Adrenal gland (tissue), 12 donors: ENCODE results near the gene REG4. TPM values are rescaled to one million over a fixed set of nuclear protein-coding genes. Genes with fewer than 3 reads are reported as not detected.
A peak's percentile ranks its signal among the peaks of the same experiment; 100 is the strongest.

Experiments
- DNase-seq, 7 donors: peaks; one replicate each; pipeline ENCODE4 v3.0.0-alpha.2; 2019 to 2020
- H3K27ac ChIP-seq, 5 donors: fragments of 200-600 bp; sonication (generic) in 4 of 5; 1 replicate in 3 of 5; 2 replicates in 2 of 5; pipeline versions ENCODE4 v1.5.1 to v1.8.0; 2016 to 2020; ENCODE audit warnings: mild to moderate bottlenecking in 1 of 5
- H3K27me3 ChIP-seq: fragments of 200-600 bp; 2 replicates; pipeline ENCODE4 v1.8.0; 2021
- H3K36me3 ChIP-seq, 2 donors: fragments of 200-600 bp; replicated peaks in 1 of 2; 1 replicate in 1 of 2; 2 replicates in 1 of 2; pipeline versions ENCODE4 v1.5.1 to v1.8.0; 2018 to 2022
- H3K4me1 ChIP-seq, 2 donors: fragments of 200-600 bp; replicated peaks in 1 of 2; 1 replicate in 1 of 2; 2 replicates in 1 of 2; pipeline versions ENCODE4 v1.5.1 to v1.8.0; 2018 to 2021
- H3K4me3 ChIP-seq, 4 donors: fragments of 200-600 bp; sonication (generic) in 3 of 4; one replicate each; pipeline ENCODE4 v1.5.1; 2016 to 2018
- H3K9me3 ChIP-seq, 3 donors: fragments of 200-600 bp; sonication (generic) in 1 of 3; replicated peaks in 1 of 3; 1 replicate in 2 of 3; 2 replicates in 1 of 3; pipeline versions ENCODE4 v1.5.1 to v1.8.0; 2016 to 2021
- CTCF ChIP-seq, 6 experiments: fragments of 450-650 bp in 4 of 6; fragments of 200-600 bp in 2 of 6; sonication (generic) in 1 of 6; IDR thresholded peaks; 1 replicate in 5 of 6; 2 replicates in 1 of 6; pipeline versions ENCODE4 v1.5.1 to v1.8.0; 2016 to 2021; ENCODE audit warnings: antibody characterized with exemption in 6 of 6, mild to moderate bottlenecking in 2 of 6, moderate library complexity in 1 of 6
- POLR2A ChIP-seq, 2 donors: fragments of 450-650 bp; IDR thresholded peaks; one replicate each; pipeline ENCODE4 v1.6.1; 2017; ENCODE audit warnings: antibody characterized with exemption in 2 of 2, mild to moderate bottlenecking in 2 of 2, moderate library complexity in 1 of 2
- WGBS, 4 donors: extraction: QIAGEN DNeasy Blood & Tissue Kit in 2 of 4; methylation state at CpG; one replicate each; pipeline versions ENCODE4 v1.1.5 to v1.1.7; 2013 to 2017; 5-methylcytosine and 5-hydroxymethylcytosine counted together
- intact Hi-C, 2 donors: fragments of 100-400 bp; cut with DNase I; formaldehyde crosslinking; loops; one replicate each; pipeline versions ENCODE4 v1.14.1 to v1.15.0; 2022 to 2023
- polyA plus RNA-seq, 3 donors: library from polyadenylated mRNA; stranded (reverse); fragments of 200-250 nt in 2 of 3; fragments of 350-450 nt in 1 of 3; fragmentation: Illumina TruSeq in 1 of 3; extraction: RNeasy Lipid Tissue Mini Kit (QIAGEN cat#74804) in 1 of 3; gene quantifications; one replicate each; pipeline ENCODE4 v1.2.3, GENCODE V29; 2013 to 2014
- total RNA-seq, 9 donors: library from RNA; depleted of rRNA in 4 of 9; stranded (reverse); fragments of >200 nt in 4 of 9; fragments of 120-200 nt in 1 of 9; fragmentation: NEBNext Ultra II Directional in 1 of 9; extraction: Animal tissue kit (Norgen Biotek cat#: 25700) in 1 of 9; gene quantifications; one replicate each; pipeline versions ENCODE4 v1.1.0 to v1.2.4, GENCODE V29; 2013 to 2023
- donor health status: healthy with polysubstance abuse.
- donor health status: Bipolar disorder and iron deficiency.
- donor health status: DM: yes; HTN: yes; CAD: no.
- donor health status: DM: no; HTN: no; CAD: no.
- donor health status: DM: no; HTN: no; CAD: no.
- donor health status: DM: yes; HTN: yes; CAD: no.

The REG4 gene
- total and polyA plus RNA-seq, 12 donors = not detected

- Histone ChIP-seq H3K9me3 (no peaks in the 10 kb centered on the region), H3K4me1 (no peaks in the 10 kb centered on the region), H3K36me3 (no peaks in the 10 kb centered on the region), H3K27ac (no peak overlapping the region), H3K4me3 (no peak overlapping the region), H3K27me3 (no peaks in the 10 kb centered on the region)
- WGBS, 4 donors = 73 to 82% (median 78%) methylated on average over 7 of the region's 7 CpGs
- no peak for DNase-seq
- intact Hi-C loops = no loop called here
- TF ChIP-seq CTCF (IDR thresholded peaks at IDR 0.05) (no peak), POLR2A (IDR thresholded peaks at IDR 0.05) (no peak)
Measured at GRCh38 chr1:119782631-119783325, 28.5 kb downstream of the REG4 start.

- no peak for DNase-seq
- intact Hi-C loops = no loop called here
Measured at GRCh38 chr1:119781434-119782210, 29.6 kb downstream of the REG4 start.

GRCh38 chr1:119779869-119780356, 31.3 kb downstream of the REG4 start:
- Histone ChIP-seq H3K36me3 (no peaks in the 10 kb centered on the region), H3K4me1 (no peaks in the 10 kb centered on the region), H3K27ac (no peak overlapping the region), H3K4me3 (no peak overlapping the region), H3K9me3 (no peaks in the 10 kb centered on the region), H3K27me3 (no peaks in the 10 kb centered on the region)
- TF ChIP-seq CTCF (IDR thresholded peaks at IDR 0.05) = no peak
- TF ChIP-seq POLR2A (IDR thresholded peaks at IDR 0.05) = no peak
- 12 to 28% (median 23%) methylated on average over 5 of the region's 5 CpGs for WGBS, 4 donors
- intact Hi-C loops = no loop called here
- peak in 2 of 7 donors; percentile 22 to 34 for DNase-seq

More at GRCh38 chr1:119781434-119782210, 29.6 kb downstream of the REG4 start:
- Histone ChIP-seq H3K27ac (no peak overlapping the region), H3K9me3 (no peaks in the 10 kb centered on the region), H3K4me1 (no peaks in the 10 kb centered on the region), H3K27me3 (no peaks in the 10 kb centered on the region), H3K36me3 (no peaks in the 10 kb centered on the region), H3K4me3 (no peak overlapping the region)
- 77 to 88% (median 81%) methylated on average over 11 of the region's 11 CpGs for WGBS, 4 donors
- TF ChIP-seq CTCF (IDR thresholded peaks at IDR 0.05) (no peak), POLR2A (IDR thresholded peaks at IDR 0.05) (no peak)

GRCh38 chr1:119778886-119779560, 32.2 kb downstream of the REG4 start:
- H3K27ac ChIP-seq = no peak overlapping the region
- H3K9me3 ChIP-seq = no peaks in the 10 kb centered on the region
- H3K4me1 ChIP-seq = no peaks in the 10 kb centered on the region
- no peak for DNase-seq
- H3K27me3 ChIP-seq = no peaks in the 10 kb centered on the region
- TF ChIP-seq CTCF (IDR thresholded peaks at IDR 0.05) = no peak
- TF ChIP-seq POLR2A (IDR thresholded peaks at IDR 0.05) = no peak
- no peak overlapping the region for H3K4me3 ChIP-seq
- WGBS, 4 donors = 84 to 92% (median 91%) methylated on average over 13 of the region's 13 CpGs
- intact Hi-C loops = no loop called here
- H3K36me3 ChIP-seq = no peaks in the 10 kb centered on the region
